GM12878 (cell line): Measurements from ENCODE around the gene TMEM163. TPM values are rescaled to one million over a fixed set of nuclear protein-coding genes. Genes with fewer than 3 reads are reported as not detected.

Source experiments
- ATAC-seq: fragments of 200-7000 bp; cut with Tn5 transposase; 3 replicates; pipeline ENCODE4 v1.9.1; 2020; ENCODE audit warnings: mild to moderate bottlenecking, moderate library complexity
- BruUV-seq: library from RNA; stranded (reverse); fragments of 400-500 nt; replicated peaks from 2 replicates; lab custom pipeline; 2021; lab: Mats Ljungman, UMichigan
- CTCF ChIA-PET: fragments of 300-600 bp; sonication (Branson Sonifier 250); formaldehyde crosslinking; extraction: SDS; loops from one replicate; lab custom pipeline; 2021; ENCODE audit warnings: inconsistent platforms; lab: Yijun Ruan, JAX
- POLR2A ChIA-PET: fragments of 350-600 bp; formaldehyde crosslinking; extraction: SDS; loops from one replicate; lab custom pipeline; 2021; ENCODE audit warnings: inconsistent platforms; lab: Charles Lee
- RAD21 ChIA-PET: fragments of 300-600 bp; sonication (Branson Sonifier 250); formaldehyde crosslinking; loops from one replicate; lab custom pipeline; 2023; ENCODE audit warnings: antibody characterized with exemption; ENCODE audit not compliant: unreplicated experiment; lab: Charles Lee
- SMC1A ChIA-PET: fragments of 300-600 bp; sonication (Branson Sonifier 250); formaldehyde crosslinking; loops from one replicate; lab custom pipeline; 2023; ENCODE audit not compliant: unreplicated experiment, uncharacterized antibody; lab: Charles Lee
- DNase-seq: peaks from one replicate; pipeline ENCODE4 v3.0.0-alpha.2; 2011; ENCODE audit warnings: low read depth, low spot score
- FAIRE-seq: peaks from 3 replicates; lab custom pipeline; 2011; peaks lifted over from hg19 to GRCh38; lab: Jason Lieb, UNC
- H2AFZ ChIP-seq: 2 replicates; pipeline ENCODE4 v1.6.0; 2011; ENCODE audit warnings: low read depth, low read length, control low read depth; ENCODE audit not compliant: control insufficient read depth
- H3K27ac ChIP-seq: 2 replicates; pipeline ENCODE4 v1.5.1; 2011; ENCODE audit warnings: control low read depth; ENCODE audit not compliant: control insufficient read depth, insufficient read depth
- H3K27me3 ChIP-seq, 2 experiments: replicated peaks in 1 of 2; 2 replicates each; pipeline versions ENCODE4 v1.6.0 to v1.6.1; 2011; ENCODE audit warnings: low read length in 1 of 2; ENCODE audit not compliant: control insufficient read depth in 2 of 2, insufficient read depth in 2 of 2
- H3K36me3 ChIP-seq, 2 experiments: 2 replicates each; pipeline ENCODE4 v1.5.1; 2011; ENCODE audit warnings: low read length in 1 of 2; ENCODE audit not compliant: control insufficient read depth in 2 of 2, insufficient read depth in 2 of 2
- H3K4me1 ChIP-seq: 2 replicates; pipeline ENCODE4 v1.6.1; 2011; ENCODE audit warnings: mild to moderate bottlenecking, low read length, moderate library complexity, mixed read lengths; ENCODE audit not compliant: control insufficient read depth, insufficient read depth
- H3K4me2 ChIP-seq: 2 replicates; pipeline ENCODE4 v1.6.0; 2011; ENCODE audit warnings: control low read depth; ENCODE audit not compliant: control insufficient read depth, insufficient read depth
- H3K4me3 ChIP-seq: fragments of 200-600 bp; sonication (generic); 2 replicates; pipeline ENCODE4 v1.5.1; 2016
- H3K79me2 ChIP-seq: 2 replicates; pipeline ENCODE4 v1.6.0; 2011; ENCODE audit warnings: low read length; ENCODE audit not compliant: control insufficient read depth, insufficient read depth
- H3K9ac ChIP-seq: 2 replicates; pipeline ENCODE4 v1.8.0; 2011; ENCODE audit warnings: low read length, control low read depth, mixed read lengths; ENCODE audit not compliant: control insufficient read depth, insufficient read depth
- H3K9me3 ChIP-seq: replicated peaks from 3 replicates; pipeline ENCODE4 v1.5.1; 2011; ENCODE audit warnings: mild to moderate bottlenecking, low read length; ENCODE audit not compliant: control insufficient read depth, insufficient read depth
- H4K20me1 ChIP-seq: 2 replicates; pipeline ENCODE4 v1.6.0; 2011; ENCODE audit not compliant: control insufficient read depth, insufficient read depth
- CEBPZ ChIP-seq: fragments of 150-350 bp; IDR thresholded peaks from 2 replicates; pipeline ENCODE4 v1.6.1; 2016; ENCODE audit warnings: low read depth, low read length
- FOXM1 ChIP-seq: IDR thresholded peaks from 2 replicates; pipeline ENCODE4 v1.6.1; 2012; ENCODE audit warnings: low read depth, mild to moderate bottlenecking, inconsistent platforms, low read length, moderate library complexity
- GABPA ChIP-seq: IDR thresholded peaks from 2 replicates; pipeline ENCODE4 v1.6.1; 2014; ENCODE audit warnings: antibody characterized with exemption, low read depth, mild to moderate bottlenecking, inconsistent platforms
- MEF2B ChIP-seq: fragments of 450-650 bp; IDR thresholded peaks from 2 replicates; pipeline ENCODE4 v1.6.1; 2018; ENCODE audit warnings: mild to moderate bottlenecking, moderate library complexity; ENCODE audit not compliant: partially characterized antibody, poor library complexity, severe bottlenecking
- PKNOX1 ChIP-seq: fragments of 450-650 bp; IDR thresholded peaks from 2 replicates; pipeline ENCODE4 v1.6.1; 2016; ENCODE audit warnings: mild to moderate bottlenecking
- TAF1 ChIP-seq: IDR thresholded peaks from 2 replicates; pipeline ENCODE4 v1.6.1; 2011; ENCODE audit warnings: mild to moderate bottlenecking, low read depth, low read length, borderline replicate concordance
- ZSCAN29 ChIP-seq: fragments of 450-650 bp; IDR thresholded peaks from 2 replicates; pipeline ENCODE4 v1.6.1; 2017; ENCODE audit warnings: mild to moderate bottlenecking, moderate library complexity
- WGBS: methylation state at CpG from one replicate; pipeline ENCODE4 v1.1.6; 2016; ENCODE audit warnings: low lambda C conversion rate; ENCODE audit not compliant: insufficient replicate concordance, insufficient coverage; ENCODE audit errors: missing lambda C conversion rate; 5-methylcytosine and 5-hydroxymethylcytosine counted together
- in situ Hi-C: fragments of 300-500 bp; cut with MboI; formaldehyde crosslinking; loops from 9 replicates; pipeline ENCODE4 v1.14.3; 2018; ENCODE audit warnings: mixed read lengths
- intact Hi-C: fragments of 100-400 bp; cut with micrococcal nuclease; formaldehyde crosslinking; loops from one replicate; pipeline ENCODE4 v1.14.2; 2022; ENCODE audit not compliant: unreplicated experiment
- polyA plus RNA-seq, 11 experiments: library from polyadenylated mRNA; depleted of rRNA in 4 of 11; unstranded in 6 of 11; stranded (reverse) in 5 of 11; fragments of >200 nt; fragmentation: Nextera tagmentation in 4 of 11; fragmentation: Illumina TruSeq in 1 of 11; extraction: Ambion mirVana in 4 of 11; extraction: Trizol in 1 of 11; gene quantifications; 1 replicate in 1 of 11; 2 replicates in 10 of 11; pipeline versions ENCODE4 v1.2.1 to v1.2.3, GENCODE V29; 2011 to 2016; ENCODE audit warnings: inconsistent platforms in 2 of 11, missing spikeins in 2 of 11, low read depth in 1 of 11
- total RNA-seq, 4 experiments: library from RNA; depleted of rRNA in 3 of 4; stranded (reverse); fragments of >200 nt in 3 of 4; fragmentation: Illumina TruSeq in 1 of 4; extraction: Trizol in 1 of 4; gene quantifications; 2 replicates each; pipeline versions ENCODE4 v1.2.1 to v1.2.3, GENCODE V29; 2013 to 2021

Gene TMEM163
- total and polyA plus RNA-seq, 10 of the 15 experiments (the other 5 are each of a cell fraction or from before 2014, with no cell fraction given) = 0.05 to 0.11 (median 0.07) TPM; not detected in 4

GRCh38 chr2:134522496-134523455 lies 196.0 kb downstream of the TMEM163 start:
- ChIA-PET POLR2A (no interaction called here), CTCF (no interaction called here), SMC1A (no interaction called here)
- Histone ChIP-seq H3K4me1 (no peaks in the 10 kb centered on the region), H4K20me1 (no peaks in the 10 kb centered on the region), H3K27ac (no peak overlapping the region), H3K9me3 (no peaks in the 10 kb centered on the region), H3K4me2 (no peak overlapping the region), H3K9ac (no peak overlapping the region), H3K4me3 (no peak overlapping the region), H3K36me3 (no peaks in the 10 kb centered on the region), H2AFZ (no peak overlapping the region)
- no TSS peak for BruUV-seq
- 30% methylated on average over 13 of the region's 13 CpGs for WGBS
- in situ Hi-C loops = no loop called here
- DNase-seq = no peak
- TF ChIP-seq FOXM1 (no peak), GABPA (no peak), PKNOX1 (no peak)
- TF ChIP-seq, all 136 proteins: peak for 0
- ATAC-seq (no peak), FAIRE-seq (no peak)
- H3K27me3 ChIP-seq = no peaks in the 10 kb centered on the region; a peak in 2 of 4 replicates
- no peaks in the 10 kb centered on the region for H3K79me2 ChIP-seq
- RAD21 ChIA-PET = no interaction called here
- intact Hi-C loops = no loop called here

- in situ Hi-C loops = no loop called here
- CTCF ChIA-PET = no interaction called here
- RAD21 ChIA-PET = no interaction called here
- Histone ChIP-seq H3K27ac (no peak overlapping the region), H4K20me1 (no peaks in the 10 kb centered on the region), H3K9ac (no peak overlapping the region), H3K79me2 (no peaks in the 10 kb centered on the region), H3K9me3 (no peaks in the 10 kb centered on the region)
- SMC1A ChIA-PET = no interaction called here
- ATAC-seq = no peak
- 23% methylated on average over 2 of the region's 2 CpGs for WGBS
- TF ChIP-seq MEF2B = no peak
- no peak for TF ChIP-seq ZSCAN29
- TF ChIP-seq CEBPZ = no peak
- no peak for TF ChIP-seq GABPA
- TF ChIP-seq TAF1 = no peak
- TF ChIP-seq, all 136 proteins: peak for 0
- POLR2A ChIA-PET = no interaction called here
- Histone ChIP-seq H3K4me3 (no peak overlapping the region), H3K27me3 (no peaks in the 10 kb centered on the region; a peak in 2 of 4 replicates), H3K36me3 (no peaks in the 10 kb centered on the region), H2AFZ (no peak overlapping the region), H3K4me1 (no peaks in the 10 kb centered on the region), H3K4me2 (no peak overlapping the region)
- FAIRE-seq = no peak
- BruUV-seq = no TSS peak
- intact Hi-C loops = no loop called here
- DNase-seq = no peak
Observed at GRCh38 chr2:134518101-134518500, 200.7 kb downstream of the TMEM163 start.
